SK-N-SH (cell line): ENCODE measurements around the gene SERPINB12.

Source experiments
- CTCF ChIP-seq: fragments of 200-600 bp; sonication (generic); IDR thresholded peaks from 2 replicates; pipeline ENCODE4 v1.6.1; 2017; ENCODE audit warnings: antibody characterized with exemption, mild to moderate bottlenecking, moderate library complexity
- EZH2phosphoT487 ChIP-seq: fragments of 200-600 bp; sonication (generic); IDR thresholded peaks from 2 replicates; pipeline ENCODE4 v1.6.1; 2017; ENCODE audit warnings: low read depth, mixed run types, mild to moderate bottlenecking, antibody characterized with exemption, moderate library complexity, borderline replicate concordance
- FOXJ3 ChIP-seq: sonication (generic); formaldehyde crosslinking; IDR thresholded peaks from 2 replicates; pipeline ENCODE4 v1.5.1; 2020; ENCODE audit warnings: mild to moderate bottlenecking, missing genetic modification reagents
- MAX ChIP-seq: IDR thresholded peaks from 2 replicates; pipeline ENCODE4 v1.4.0; 2012; ENCODE audit warnings: low read depth
- MXI1 ChIP-seq: IDR thresholded peaks from 2 replicates; pipeline ENCODE4 v1.6.1; 2012; ENCODE audit warnings: mild to moderate bottlenecking, low read depth, low read length, improper control_type of control experiment
- RFX5 ChIP-seq: IDR thresholded peaks from 2 replicates; pipeline ENCODE4 v1.6.1; 2012; ENCODE audit warnings: mild to moderate bottlenecking, improper control_type of control experiment, low read length
- TAF1 ChIP-seq: IDR thresholded peaks from 2 replicates; pipeline ENCODE4 v1.6.1; 2012; ENCODE audit warnings: low read depth, mild to moderate bottlenecking, low read length, moderate library complexity, borderline replicate concordance
- TEAD4 ChIP-seq: IDR thresholded peaks from 2 replicates; pipeline ENCODE4 v1.4.0; 2012; ENCODE audit warnings: mild to moderate bottlenecking, borderline replicate concordance; ENCODE audit not compliant: insufficient read depth

- no peak for TF ChIP-seq FOXJ3
- TF ChIP-seq CTCF: no peak
- TF ChIP-seq TEAD4: no peak
- TF ChIP-seq TAF1: no peak
- TF ChIP-seq EZH2phosphoT487: no peak
- no peak for TF ChIP-seq MAX
- TF ChIP-seq MXI1: no peak
- no peak for TF ChIP-seq RFX5
Measured at GRCh38 chr18:63592471-63592870, 50.3 kb downstream of the SERPINB12 start.
